Stimulated activated CD8-positive, alpha-beta memory T cell treated with anti-CD3 and anti-CD28 coated beads, Interleukin-15, amount 100 ng/mL, for 48 hours (primary cell): Measurements from ENCODE around the gene ANKRA2.
"Not testable (repeated sequence)": the region's sequence is repeated elsewhere in the genome, so short reads cannot be mapped to it uniquely, and the experiment has no call there.

ENCODE experiments used
- DNase-seq, 2 donors: peaks; one replicate each; pipeline ENCODE4 v3.0.0-alpha.2; 2020; ENCODE audit warnings: low read depth in 2 of 2

Gene ANKRA2

DNA sequence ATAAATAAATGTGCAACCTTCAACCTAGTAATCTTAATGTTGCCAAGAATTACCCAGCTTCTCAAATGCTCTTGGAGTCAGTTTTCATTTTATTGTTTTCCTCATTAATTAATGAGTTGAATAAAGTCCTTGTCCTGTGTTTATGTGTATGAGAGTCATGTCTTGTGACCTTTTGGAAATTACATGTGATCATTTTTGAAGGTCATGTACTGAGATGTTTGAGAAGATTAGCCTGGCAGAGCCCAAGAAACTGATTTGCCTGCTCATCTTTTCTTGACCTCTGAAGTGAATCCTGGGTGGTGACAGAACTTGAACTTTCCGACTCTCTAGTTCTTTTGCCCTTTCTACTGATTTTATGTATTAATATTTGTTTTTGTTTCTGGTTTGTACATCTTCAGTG is 15.4 kb downstream of the ANKRA2 start:
- DNase-seq: no peak

DNA sequence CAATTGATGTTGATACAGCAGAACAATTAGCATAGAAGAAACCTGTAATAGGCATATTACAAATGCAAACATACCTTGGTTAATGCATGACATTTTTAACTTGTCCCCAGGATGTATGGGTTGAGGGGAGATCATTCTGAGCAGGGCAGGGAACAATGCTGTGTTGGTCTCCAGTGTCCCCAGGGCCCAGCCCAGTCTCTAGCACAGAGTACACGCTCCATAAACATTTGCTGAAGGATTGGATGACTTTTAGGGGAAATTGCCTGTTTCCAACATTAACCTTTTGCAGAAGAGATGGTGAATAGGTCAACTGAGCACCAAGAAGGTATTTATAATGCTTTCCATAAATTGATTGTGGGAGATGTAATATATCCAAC is 20.0 kb downstream of the ANKRA2 start:
- no peak for DNase-seq

DNA sequence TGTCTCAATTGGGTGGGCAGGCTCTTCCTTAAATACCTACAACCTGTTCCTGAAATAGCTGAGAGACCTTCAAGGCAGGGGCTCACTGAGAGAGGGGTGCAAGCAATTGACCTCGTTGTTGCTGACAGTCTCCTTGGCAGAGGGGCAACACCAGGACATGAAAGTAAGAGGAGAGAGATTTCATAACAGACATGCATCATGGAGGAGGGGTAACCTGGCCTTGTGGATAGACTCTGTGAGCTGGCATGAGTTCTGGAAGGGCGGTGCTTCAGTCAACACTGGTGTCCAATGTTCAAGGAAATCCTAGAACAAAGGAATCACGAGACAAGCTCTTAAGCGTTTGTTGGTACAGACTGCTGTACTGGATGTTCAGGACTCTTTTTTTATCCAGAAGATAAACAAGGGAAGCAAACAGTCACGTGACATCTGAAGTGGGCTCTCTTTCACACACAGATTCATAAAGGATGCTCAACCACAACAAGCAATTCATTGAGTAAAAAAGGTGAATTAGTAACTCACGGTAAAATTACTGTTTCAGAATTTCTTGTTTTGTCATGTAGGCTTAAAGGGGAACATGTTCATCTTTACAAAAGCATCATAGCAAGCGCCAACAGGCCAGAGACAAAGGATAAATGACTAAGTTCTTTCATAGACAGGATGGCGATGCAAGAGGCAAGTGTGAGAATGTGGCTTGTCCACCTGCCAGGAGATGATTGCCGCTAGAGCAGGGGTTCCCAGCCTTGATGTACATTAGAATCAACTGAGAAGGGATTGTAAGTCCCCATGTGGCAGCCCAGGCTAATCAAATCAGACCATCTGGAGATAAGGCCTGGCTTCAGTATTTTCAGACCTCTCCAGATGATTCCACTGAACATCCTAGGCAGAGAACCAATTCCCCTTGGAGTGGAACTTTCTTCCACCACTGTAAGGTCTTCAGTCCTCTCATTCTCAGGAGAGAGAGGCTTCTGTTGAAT is 20.7 kb downstream of the ANKRA2 start:
- no peak for DNase-seq

DNA sequence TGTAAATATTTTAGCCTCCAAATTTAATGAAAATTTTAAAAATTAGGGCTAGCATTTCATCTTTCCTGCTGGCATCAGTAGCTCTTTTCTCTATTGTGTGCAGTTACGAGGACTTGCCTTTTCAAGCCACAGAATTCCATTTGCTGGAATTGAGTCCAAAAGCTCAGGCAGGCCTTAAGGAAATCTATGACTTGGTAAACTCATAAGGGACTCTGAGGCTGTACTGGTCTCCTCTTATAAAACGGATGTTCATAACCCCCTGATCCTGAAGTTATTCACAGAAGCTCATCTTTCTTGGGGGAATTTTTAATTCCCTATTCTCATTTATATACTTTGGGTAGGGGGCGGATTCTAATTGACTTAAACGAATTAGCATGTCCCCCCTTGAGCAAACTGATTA is 23.4 kb downstream of the ANKRA2 start:
- no peak for DNase-seq

DNA sequence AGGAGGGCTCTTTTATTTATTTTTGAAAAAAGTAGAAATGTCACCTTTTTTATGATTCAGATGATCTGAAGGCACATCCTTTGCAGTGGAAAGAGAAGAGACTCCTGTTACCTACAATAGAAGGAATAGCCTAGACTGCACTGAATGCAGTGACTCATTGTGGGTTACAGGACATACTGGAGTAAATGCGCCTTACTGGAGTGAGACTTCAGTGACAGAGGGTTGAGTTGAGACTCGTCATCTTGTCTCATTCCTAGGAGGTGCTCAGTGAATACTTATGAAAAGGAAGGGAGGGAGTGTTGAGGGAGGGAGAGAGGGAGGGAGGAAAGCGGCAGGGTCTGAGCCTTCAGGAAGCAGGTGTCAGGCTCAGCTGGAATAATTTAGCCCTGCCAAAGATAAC is 25.2 kb downstream of the ANKRA2 start:
- no peak for DNase-seq

- no peak for DNase-seq
Measured at GRCh38 chr5:73539730-73540129, 25.7 kb downstream of the ANKRA2 start.

GRCh38 chr5:73534971-73535370 is 30.5 kb downstream of the ANKRA2 start:
- DNase-seq: no peak

GRCh38 chr5:73534011-73534644 is 31.3 kb downstream of the ANKRA2 start:
- DNase-seq: no peak

DNA sequence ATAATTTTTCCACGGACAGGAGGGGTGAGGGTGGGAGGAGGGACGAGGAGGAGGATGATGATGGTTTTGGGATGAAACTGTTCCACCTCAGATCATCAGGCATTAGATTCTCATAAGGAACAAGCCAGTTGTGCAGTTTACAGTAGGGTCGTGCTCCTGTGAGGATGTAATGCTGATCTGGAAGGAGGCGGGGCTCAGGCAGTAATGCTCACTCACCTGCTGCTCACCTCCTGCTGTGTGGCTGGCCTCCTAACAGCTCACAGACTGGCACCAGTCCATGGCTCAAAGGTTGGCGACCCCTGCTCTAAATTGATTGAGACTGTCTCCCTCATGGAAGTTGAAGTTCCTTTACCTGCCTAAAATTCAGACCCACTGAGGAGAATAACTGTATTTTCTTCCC is 33.2 kb downstream of the ANKRA2 start:
- DNase-seq: no peak

DNA sequence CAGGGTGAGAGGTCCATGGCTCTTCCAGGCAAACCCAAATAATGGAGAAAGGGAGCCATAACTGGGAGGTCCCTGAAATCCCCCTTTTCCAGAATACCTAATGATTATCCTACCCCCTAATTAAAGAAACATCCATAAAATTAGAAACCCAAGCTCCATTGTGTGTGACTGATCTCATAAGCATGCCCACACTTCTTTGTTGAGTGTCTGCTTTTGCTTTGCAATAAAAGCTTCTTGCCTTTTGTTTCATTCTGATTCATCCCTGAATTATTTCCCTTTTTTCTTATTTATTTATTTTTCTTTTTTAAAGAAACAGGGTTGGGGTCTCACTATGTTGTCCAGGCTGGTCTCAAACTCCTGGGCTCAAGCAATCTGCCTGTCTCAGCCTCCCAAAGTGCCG is 34.1 kb downstream of the ANKRA2 start:
- no peak for DNase-seq

DNA sequence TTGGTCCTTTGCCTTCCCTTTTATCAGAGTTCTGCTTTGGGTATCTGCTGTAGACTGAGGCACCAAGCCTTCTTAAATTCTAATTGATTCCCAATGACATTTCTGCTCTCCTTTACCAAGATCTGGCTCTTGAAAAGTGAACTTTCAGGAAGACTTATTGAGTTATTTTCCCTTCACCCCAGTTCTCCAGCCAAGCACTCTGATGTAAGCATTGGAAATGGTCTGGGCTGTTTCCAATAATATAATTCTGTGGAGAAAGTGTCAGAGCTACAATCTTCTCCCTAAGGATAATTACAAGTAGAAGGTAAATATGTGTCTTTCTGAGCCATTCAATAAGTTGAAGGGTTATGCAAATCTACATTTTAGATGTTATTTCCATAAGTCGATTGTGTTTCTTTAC is 36.4 kb downstream of the ANKRA2 start:
- no peak for DNase-seq

- no peak for DNase-seq
Measured at GRCh38 chr5:73528248-73528647, 37.2 kb downstream of the ANKRA2 start.

DNA sequence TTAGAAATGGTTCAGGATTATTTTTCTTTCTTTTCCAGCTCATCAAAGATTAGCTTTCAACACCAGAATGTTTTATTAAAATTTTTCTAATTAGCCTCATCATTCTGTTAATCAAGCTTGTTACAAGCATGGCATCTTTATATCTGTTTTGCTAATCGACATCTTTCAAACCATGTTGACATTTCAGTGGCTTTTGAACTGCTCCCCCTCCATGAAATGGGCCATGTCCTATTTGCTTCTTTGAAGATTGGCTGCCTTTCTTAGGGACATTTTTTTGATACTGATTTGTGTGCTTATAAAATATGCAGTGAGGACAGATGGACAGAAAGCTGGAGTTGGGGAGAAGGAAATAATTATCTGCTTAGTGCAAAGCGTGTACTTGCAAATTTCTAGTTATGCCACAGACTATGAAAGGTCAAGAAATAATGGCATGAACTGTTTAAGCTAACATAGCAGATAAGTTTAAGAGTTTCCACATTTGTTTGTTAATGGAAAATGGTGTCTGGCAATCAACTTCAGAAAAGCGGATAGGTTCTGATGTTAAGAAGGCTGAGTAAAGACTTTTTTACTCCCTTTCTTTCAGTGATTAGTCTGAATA is 39.7 kb downstream of the ANKRA2 start:
- no peak for DNase-seq

- no peak for DNase-seq
Measured at GRCh38 chr5:73523861-73524260, 41.6 kb downstream of the ANKRA2 start.

DNA sequence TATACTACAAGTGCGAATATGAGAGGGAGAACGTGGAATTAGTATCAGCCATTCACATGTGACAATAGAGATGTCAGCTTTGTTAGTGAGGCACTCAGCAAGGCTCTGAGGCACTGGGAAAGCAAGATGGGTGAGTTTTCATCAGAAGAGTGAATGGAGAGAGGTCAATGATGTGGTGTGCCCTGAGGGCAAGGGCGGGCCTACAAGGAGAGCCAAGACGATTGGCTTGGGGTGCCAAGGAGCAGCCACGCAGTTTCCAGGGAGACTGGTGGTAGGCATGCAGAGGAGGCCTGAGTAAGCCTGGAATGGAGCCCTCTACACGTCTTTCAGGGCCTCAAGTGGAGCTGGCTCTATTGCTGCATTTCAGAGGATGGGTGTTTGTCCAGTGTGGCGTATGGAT is 42.5 kb downstream of the ANKRA2 start:
- no peak for DNase-seq

- DNase-seq: peak; percentile 50 to 53
Measured at GRCh38 chr5:73519531-73520283, 45.7 kb downstream of the ANKRA2 start.

- no peak for DNase-seq
Measured at GRCh38 chr5:73515232-73515631, 50.2 kb downstream of the ANKRA2 start.

- no peak for DNase-seq
Measured at GRCh38 chr5:73514418-73514817, 51.0 kb downstream of the ANKRA2 start.

DNA sequence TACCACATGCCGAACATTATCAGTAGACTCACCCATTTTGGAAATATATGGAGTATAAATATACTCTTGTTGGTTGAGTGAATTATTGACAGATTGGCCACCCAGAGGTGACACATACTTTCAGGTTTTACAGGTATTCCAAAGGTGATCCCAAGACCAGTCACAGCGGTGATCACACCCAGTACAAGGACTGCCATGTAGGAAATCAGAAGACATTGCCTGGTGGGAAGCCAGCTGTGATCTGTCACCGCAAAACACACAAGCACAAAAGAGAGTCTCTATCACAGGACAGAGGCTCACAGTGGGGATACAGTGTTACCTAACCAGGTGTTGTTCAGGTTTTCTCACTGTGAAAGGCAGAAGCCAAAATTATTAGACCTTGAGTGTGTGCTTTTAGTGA is 51.4 kb downstream of the ANKRA2 start:
- DNase-seq: no peak

- not testable (repeated sequence) for DNase-seq
Measured at GRCh38 chr5:73508521-73508920, 56.9 kb downstream of the ANKRA2 start.

GRCh38 chr5:73507062-73507461 is 58.4 kb downstream of the ANKRA2 start:
- no peak for DNase-seq

- no peak for DNase-seq
Measured at GRCh38 chr5:73506459-73506955, 58.9 kb downstream of the ANKRA2 start.
